OCI-LY3 (cell line): ENCODE results near the gene SLC35F2.

Experiments used
- H2AFZ ChIP-seq: fragments of 200-600, 300-600 bp; shearing (Covaris generic); 2 replicates; pipeline ENCODE4 v1.6.0; 2014; ENCODE audit warnings: antibody characterized with exemption, low read depth, low read length
- H3K27ac ChIP-seq: fragments of 200-600, 300-600 bp; sonication (generic); 2 replicates; pipeline ENCODE4 v1.5.1; 2014; ENCODE audit warnings: mild to moderate bottlenecking, low read length, moderate library complexity, mixed read lengths
- H3K27me3 ChIP-seq: fragments of 200-600, 300-600 bp; sonication (generic); 2 replicates; pipeline ENCODE4 v1.6.1; 2014; ENCODE audit warnings: low read depth, low read length, mixed read lengths
- H3K36me3 ChIP-seq: fragments of 200-600, 300-600 bp; sonication (generic); replicated peaks from 2 replicates; pipeline ENCODE3; 2014; ENCODE audit warnings: low read depth, low read length, mixed read lengths
- H3K4me1 ChIP-seq: fragments of 300-600, 200-600 bp; sonication (generic); 2 replicates; pipeline ENCODE4 v1.6.1; 2014; ENCODE audit warnings: low read length, mixed read lengths
- H3K4me2 ChIP-seq: fragments of 200-600, 300-600 bp; sonication (generic); 2 replicates; pipeline ENCODE4 v1.6.1; 2014; ENCODE audit warnings: low read length, mixed read lengths
- H3K4me3 ChIP-seq: fragments of 300-600, 200-600 bp; sonication (generic); 2 replicates; pipeline ENCODE4 v1.5.1; 2014; ENCODE audit warnings: antibody characterized with exemption, mild to moderate bottlenecking, low read length, moderate library complexity
- H3K79me2 ChIP-seq: fragments of 300-600, 200-600 bp; shearing (Covaris generic); 2 replicates; pipeline ENCODE4 v1.6.1; 2014; ENCODE audit warnings: mild to moderate bottlenecking, low read length, mixed read lengths
- H3K9ac ChIP-seq: fragments of 300-600, 200-600 bp; shearing (Covaris generic); 2 replicates; pipeline ENCODE4 v1.6.0; 2014; ENCODE audit warnings: mild to moderate bottlenecking, low read length, moderate library complexity
- H3K9me3 ChIP-seq: fragments of 200-600, 300-600 bp; shearing (Covaris generic); 2 replicates; pipeline ENCODE4 v1.6.1; 2014; ENCODE audit warnings: low read length, mixed read lengths; ENCODE audit not compliant: insufficient read depth
- H4K20me1 ChIP-seq: fragments of 200-600, 300-600 bp; sonication (generic); 2 replicates; pipeline ENCODE4 v1.6.1; 2016; ENCODE audit warnings: low read length, mixed read lengths; ENCODE audit not compliant: insufficient read depth
- CTCF ChIP-seq: fragments of 200-600, 300-600 bp; sonication (generic); IDR thresholded peaks from 2 replicates; pipeline ENCODE4 v1.5.1; 2014; ENCODE audit warnings: antibody characterized with exemption, low read length, low read depth
- EZH2phosphoT487 ChIP-seq: fragments of 200-600 bp; shearing (Covaris generic); IDR thresholded peaks from 2 replicates; pipeline ENCODE4 v1.6.1; 2018; ENCODE audit warnings: antibody characterized with exemption, mixed run types, low read depth

The SLC35F2 gene

GRCh38 chr11:107757661-107758060, 100.9 kb downstream of the SLC35F2 start:
- H3K4me2 ChIP-seq = no peak overlapping the region
- H4K20me1 ChIP-seq = no peaks in the 10 kb centered on the region
- H3K27me3 ChIP-seq = no peaks in the 10 kb centered on the region
- no peaks in the 10 kb centered on the region for H3K79me2 ChIP-seq
- H2AFZ ChIP-seq = no peak overlapping the region; the same call in 1 of the 2 replicates
- no peaks in the 10 kb centered on the region for H3K36me3 ChIP-seq
- no peaks in the 10 kb centered on the region for H3K4me1 ChIP-seq
- TF ChIP-seq CTCF (peak; percentile 46), EZH2phosphoT487 (no peak)
- no peak overlapping the region for H3K4me3 ChIP-seq
- no peak overlapping the region for H3K9ac ChIP-seq
- no peak overlapping the region for H3K27ac ChIP-seq
- H3K9me3 ChIP-seq = no peaks in the 10 kb centered on the region

GRCh38 chr11:107756553-107756952, 102.0 kb downstream of the SLC35F2 start:
- no peaks in the 10 kb centered on the region for H3K79me2 ChIP-seq
- no peaks in the 10 kb centered on the region for H3K36me3 ChIP-seq
- H3K4me2 ChIP-seq = no peak overlapping the region
- no peak overlapping the region for H2AFZ ChIP-seq
- H3K9ac ChIP-seq = no peak overlapping the region
- no peaks in the 10 kb centered on the region for H3K27me3 ChIP-seq
- no peaks in the 10 kb centered on the region for H3K4me1 ChIP-seq
- no peaks in the 10 kb centered on the region for H4K20me1 ChIP-seq
- no peaks in the 10 kb centered on the region for H3K9me3 ChIP-seq
- H3K27ac ChIP-seq = no peak overlapping the region
- TF ChIP-seq EZH2phosphoT487 (no peak), CTCF (no peak)
- no peak overlapping the region for H3K4me3 ChIP-seq

GRCh38 chr11:107752949-107753822, 105.4 kb downstream of the SLC35F2 start:
- TF ChIP-seq CTCF (no peak), EZH2phosphoT487 (no peak)
- Histone ChIP-seq H3K4me1 (no peaks in the 10 kb centered on the region), H2AFZ (no peak overlapping the region), H3K79me2 (no peaks in the 10 kb centered on the region), H4K20me1 (no peaks in the 10 kb centered on the region), H3K36me3 (no peaks in the 10 kb centered on the region), H3K9ac (no peak overlapping the region), H3K27ac (no peak overlapping the region), H3K9me3 (no peaks in the 10 kb centered on the region), H3K4me3 (no peak overlapping the region), H3K27me3 (no peaks in the 10 kb centered on the region), H3K4me2 (no peak overlapping the region)

- Histone ChIP-seq H2AFZ (no peak overlapping the region), H3K4me3 (no peak overlapping the region), H4K20me1 (no peaks in the 10 kb centered on the region), H3K79me2 (no peaks in the 10 kb centered on the region), H3K4me1 (no peaks in the 10 kb centered on the region), H3K9me3 (no peaks in the 10 kb centered on the region), H3K27me3 (no peaks in the 10 kb centered on the region), H3K9ac (no peak overlapping the region), H3K36me3 (no peaks in the 10 kb centered on the region), H3K4me2 (no peak overlapping the region), H3K27ac (no peak overlapping the region)
- no peak for TF ChIP-seq EZH2phosphoT487
- no peak for TF ChIP-seq CTCF
Observed at GRCh38 chr11:107752508-107752907, 106.1 kb downstream of the SLC35F2 start.
